ENCODE data around the gene ENO1. TPM values are rescaled to one million over a fixed set of nuclear protein-coding genes. Genes with fewer than 3 reads are reported as not detected.

Gene ENO1
- total and polyA plus RNA-seq, 9 of the 15 experiments (the other 6 are each of a cell fraction or from before 2014, with no cell fraction given): 2,249 to 7,472 (median 2,868) TPM

- TF ChIP-seq, protein P1, sequence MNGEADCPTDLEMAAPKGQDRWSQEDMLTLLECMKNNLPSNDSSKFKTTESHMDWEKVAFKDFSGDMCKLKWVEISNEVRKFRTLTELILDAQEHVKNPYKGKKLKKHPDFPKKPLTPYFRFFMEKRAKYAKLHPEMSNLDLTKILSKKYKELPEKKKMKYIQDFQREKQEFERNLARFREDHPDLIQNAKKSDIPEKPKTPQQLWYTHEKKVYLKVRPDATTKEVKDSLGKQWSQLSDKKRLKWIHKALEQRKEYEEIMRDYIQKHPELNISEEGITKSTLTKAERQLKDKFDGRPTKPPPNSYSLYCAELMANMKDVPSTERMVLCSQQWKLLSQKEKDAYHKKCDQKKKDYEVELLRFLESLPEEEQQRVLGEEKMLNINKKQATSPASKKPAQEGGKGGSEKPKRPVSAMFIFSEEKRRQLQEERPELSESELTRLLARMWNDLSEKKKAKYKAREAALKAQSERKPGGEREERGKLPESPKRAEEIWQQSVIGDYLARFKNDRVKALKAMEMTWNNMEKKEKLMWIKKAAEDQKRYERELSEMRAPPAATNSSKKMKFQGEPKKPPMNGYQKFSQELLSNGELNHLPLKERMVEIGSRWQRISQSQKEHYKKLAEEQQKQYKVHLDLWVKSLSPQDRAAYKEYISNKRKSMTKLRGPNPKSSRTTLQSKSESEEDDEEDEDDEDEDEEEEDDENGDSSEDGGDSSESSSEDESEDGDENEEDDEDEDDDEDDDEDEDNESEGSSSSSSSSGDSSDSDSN (IDR thresholded peaks at IDR 0.05; ENCODE audit: borderline replicate concordance in 1 of 2, low read depth in 2 of 2, low read length in 2 of 2): peak in 1 of 2 experiments; percentile 49; a peak in 1 of 4 replicates
- no peak for TF ChIP-seq MEF2D (tag; conservative IDR thresholded peaks at IDR 0.05; ENCODE audit: low read depth)
- TF ChIP-seq NR1H2 (CRISPR knock-in tag; IDR thresholded peaks at IDR 0.05): no peak
- TF ChIP-seq TBL1XR1 (IDR thresholded peaks at IDR 0.05; ENCODE audit: low read length in 2 of 2): peak in 1 of 2 experiments; percentile 67; a peak in 2 of 4 replicates
- no peak for TF ChIP-seq KDM2B (CRISPR knock-in tag; IDR thresholded peaks at IDR 0.05)
- peak; percentile 75; the same call in 1 of the 2 replicates for TF ChIP-seq ZKSCAN1 (IDR thresholded peaks at IDR 0.05; ENCODE audit: low read depth, low read length)
- no peak for TF ChIP-seq SIX5 (IDR thresholded peaks at IDR 0.05; ENCODE audit: borderline replicate concordance in 1 of 2, insufficient read depth in 1 of 2, low read depth in 1 of 2, low read length in 2 of 2)
- peak; percentile 16; the same call in 1 of the 2 replicates for TF ChIP-seq ATF4 (CRISPR knock-in tag; IDR thresholded peaks at IDR 0.05)
- no peak for TF ChIP-seq ZSCAN29 (IDR thresholded peaks at IDR 0.05)
- TF ChIP-seq RBM14 (IDR thresholded peaks at IDR 0.05; ENCODE audit: borderline replicate concordance, insufficient read depth, low read depth, low read length): no peak
- TF ChIP-seq, protein P2, sequence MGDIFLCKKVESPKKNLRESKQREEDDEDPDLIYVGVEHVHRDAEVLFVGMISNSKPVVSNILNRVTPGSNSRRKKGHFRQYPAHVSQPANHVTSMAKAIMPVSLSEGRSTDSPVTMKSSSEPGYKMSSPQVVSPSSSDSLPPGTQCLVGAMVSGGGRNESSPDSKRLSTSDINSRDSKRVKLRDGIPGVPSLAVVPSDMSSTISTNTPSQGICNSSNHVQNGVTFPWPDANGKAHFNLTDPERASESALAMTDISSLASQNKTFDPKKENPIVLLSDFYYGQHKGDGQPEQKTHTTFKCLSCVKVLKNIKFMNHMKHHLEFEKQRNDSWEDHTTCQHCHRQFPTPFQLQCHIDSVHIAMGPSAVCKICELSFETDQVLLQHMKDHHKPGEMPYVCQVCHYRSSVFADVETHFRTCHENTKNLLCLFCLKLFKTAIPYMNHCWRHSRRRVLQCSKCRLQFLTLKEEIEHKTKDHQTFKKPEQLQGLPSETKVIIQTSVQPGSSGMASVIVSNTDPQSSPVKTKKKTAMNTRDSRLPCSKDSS (IDR thresholded peaks at IDR 0.05; ENCODE audit: low read depth, partially characterized antibody): no peak
- peak; percentile 16; the same call in 1 of the 2 replicates for TF ChIP-seq ESRRA (IDR thresholded peaks at IDR 0.05; ENCODE audit: borderline replicate concordance, low read depth)
- no peak for TF ChIP-seq ZNF583 (CRISPR knock-in tag; IDR thresholded peaks at IDR 0.05)
- 0 out of 2 replicates have a peak, but pooled peaks have one; percentile 17 for TF ChIP-seq BCOR (IDR thresholded peaks at IDR 0.05)
- TF ChIP-seq MTA1 (IDR thresholded peaks at IDR 0.05; ENCODE audit: borderline replicate concordance): no peak
- no peak for TF ChIP-seq CEBPZ (IDR thresholded peaks at IDR 0.05; ENCODE audit: borderline replicate concordance, low read depth, low read length)
- TF ChIP-seq EP300 (IDR thresholded peaks at IDR 0.05; ENCODE audit: low read length): peak; percentile 80
Observed at GRCh38 chr1:8879922-8880676, 1.6 kb upstream of the ENO1 start (continued).
